ENCODE results near the gene WRNIP1. TPM values are rescaled to one million over a fixed set of nuclear protein-coding genes. Genes with fewer than 3 reads are reported as not detected.

WRNIP1 gene
- total RNA-seq, 4 donors from 2014 or later = 51.9 to 66.0 (median 57.3) TPM

DNA sequence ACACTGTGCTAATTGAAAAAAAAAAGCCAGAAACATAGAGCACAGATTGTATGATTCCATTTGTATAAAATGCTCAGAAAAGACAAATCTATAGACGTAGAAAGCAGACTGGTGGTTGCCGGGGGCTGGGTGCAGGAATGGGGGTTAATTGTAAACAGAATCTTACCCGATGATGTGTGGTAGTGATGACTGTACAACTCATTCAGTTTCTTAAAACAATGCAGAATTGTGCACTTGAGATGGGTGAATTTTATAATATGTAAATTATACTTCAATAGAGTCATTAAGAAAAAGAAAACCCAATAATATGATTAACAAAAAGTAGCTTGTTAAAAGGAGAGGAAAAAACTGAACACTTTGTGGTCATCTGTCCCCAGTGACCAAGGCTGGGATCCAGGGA lies 10.8 kb upstream of the WRNIP1 start:
- H3K9me3 ChIP-seq = no peaks in the 10 kb centered on the region
- ATAC-seq (no peak), DNase-seq (no peak)
- peak overlapping the region in 2 of 4 donors; percentile 13 to 34 for H3K27ac ChIP-seq
- in situ Hi-C loops (cut with MboI; ENCODE audit: low sequenced_read_pairs in 4 of 4) (no loop called here), intact Hi-C loops (cut with DNase I; ENCODE audit: low total_unique reads) (loop anchor here (5.0 kb wide), 1 partner anchor 1142 kb away; no protein-coding TSS in a partner anchor)
- H3K4me1 ChIP-seq = peaks cover 14 to 47% of the 10 kb centered on the region in 2 donors
- no peaks in the 10 kb centered on the region for H3K36me3 ChIP-seq
- no peak for TF ChIP-seq POLR2A (IDR thresholded peaks at IDR 0.05)
- no peak for TF ChIP-seq CTCF (IDR thresholded peaks at IDR 0.05 in 4 of 5, conservative IDR thresholded peaks at IDR 0.05 in 1 of 5)
- H3K27me3 ChIP-seq = no peaks in the 10 kb centered on the region
- H3K4me3 ChIP-seq = no peak overlapping the region

- peaks cover 9 to 45% of the 10 kb centered on the region in 2 donors for H3K4me1 ChIP-seq
- ATAC-seq (no peak), DNase-seq (no peak)
- TF ChIP-seq POLR2A (IDR thresholded peaks at IDR 0.05) (no peak), CTCF (IDR thresholded peaks at IDR 0.05 in 4 of 5, conservative IDR thresholded peaks at IDR 0.05 in 1 of 5) (no peak)
- H3K4me3 ChIP-seq = no peak overlapping the region
- no peaks in the 10 kb centered on the region for H3K27me3 ChIP-seq
- intact Hi-C loops (cut with DNase I; ENCODE audit: low total_unique reads) = loop anchor here (5.0 kb wide), 1 partner anchor 1143 kb away; no protein-coding TSS in a partner anchor
- H3K27ac ChIP-seq = peak overlapping the region in 1 of 4 donors; percentile 71
- in situ Hi-C loops (cut with MboI; ENCODE audit: low sequenced_read_pairs in 4 of 4) = no loop called here
- H3K9me3 ChIP-seq = no peaks in the 10 kb centered on the region
- H3K36me3 ChIP-seq = no peaks in the 10 kb centered on the region
Observed at GRCh38 chr6:2754911-2755310, 10.3 kb upstream of the WRNIP1 start.

DNA sequence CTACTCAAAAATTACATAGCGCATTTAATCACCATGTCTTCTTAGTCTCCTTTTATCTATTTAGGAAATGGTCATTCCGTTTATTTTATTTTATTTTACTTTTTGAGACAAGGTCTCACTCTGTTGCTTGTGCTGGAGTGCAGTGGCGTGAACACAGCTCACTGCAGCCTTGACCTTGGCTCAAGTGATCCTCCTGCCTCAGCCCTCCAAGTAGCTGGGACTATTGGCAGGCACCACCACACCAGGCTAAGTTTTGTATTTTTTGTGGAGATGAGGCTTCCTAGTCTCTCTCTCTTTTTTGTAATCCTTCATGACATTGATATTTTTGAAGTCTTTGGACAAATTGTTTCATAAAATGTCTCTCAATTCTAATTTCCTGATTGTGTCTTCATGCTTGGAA lies 9.7 kb upstream of the WRNIP1 start:
- intact Hi-C loops (cut with DNase I; ENCODE audit: low total_unique reads) = no loop called here
- TF ChIP-seq POLR2A (IDR thresholded peaks at IDR 0.05) (no peak), CTCF (IDR thresholded peaks at IDR 0.05 in 4 of 5, conservative IDR thresholded peaks at IDR 0.05 in 1 of 5) (no peak)
- Histone ChIP-seq H3K27me3 (no peaks in the 10 kb centered on the region), H3K4me3 (no peak overlapping the region), H3K27ac (peak overlapping the region in 3 of 4 donors; percentile 71 to 81 (median 77)), H3K4me1 (peaks cover 6 to 39% of the 10 kb centered on the region in 2 donors), H3K9me3 (no peaks in the 10 kb centered on the region), H3K36me3 (no peaks in the 10 kb centered on the region)
- ATAC-seq = no peak
- in situ Hi-C loops (cut with MboI; ENCODE audit: low sequenced_read_pairs in 4 of 4) = no loop called here
- DNase-seq = no peak

- ATAC-seq (peak in 1 of 2 donors; percentile 6), DNase-seq (no peak)
- Histone ChIP-seq H3K27me3 (no peaks in the 10 kb centered on the region), H3K4me3 (no peak overlapping the region), H3K27ac (peak overlapping the region; percentile 55 to 81 (median 74)), H3K9me3 (no peaks in the 10 kb centered on the region), H3K36me3 (no peaks in the 10 kb centered on the region), H3K4me1 (peaks cover 6 to 38% of the 10 kb centered on the region in 2 donors)
- TF ChIP-seq CTCF (IDR thresholded peaks at IDR 0.05 in 4 of 5, conservative IDR thresholded peaks at IDR 0.05 in 1 of 5) = no peak
- no peak for TF ChIP-seq POLR2A (IDR thresholded peaks at IDR 0.05)
- in situ Hi-C loops (cut with MboI; ENCODE audit: low sequenced_read_pairs in 4 of 4) (no loop called here), intact Hi-C loops (cut with DNase I; ENCODE audit: low total_unique reads) (no loop called here)
Observed at GRCh38 chr6:2756241-2756640, 9.0 kb upstream of the WRNIP1 start.

GRCh38 chr6:2756687-2757224 lies 8.4 kb upstream of the WRNIP1 start:
- Histone ChIP-seq H3K4me3 (no peak overlapping the region), H3K27me3 (no peaks in the 10 kb centered on the region), H3K27ac (peak overlapping the region; percentile 55 to 81 (median 74)), H3K4me1 (peaks cover 6 to 38% of the 10 kb centered on the region in 2 donors), H3K36me3 (no peaks in the 10 kb centered on the region), H3K9me3 (no peaks in the 10 kb centered on the region)
- intact Hi-C loops (cut with DNase I; ENCODE audit: low total_unique reads) = no loop called here
- DNase-seq (no peak), ATAC-seq (peak; percentile 86 to 91)
- TF ChIP-seq POLR2A (IDR thresholded peaks at IDR 0.05) (no peak), CTCF (IDR thresholded peaks at IDR 0.05 in 4 of 5, conservative IDR thresholded peaks at IDR 0.05 in 1 of 5) (no peak)
- in situ Hi-C loops (cut with MboI; ENCODE audit: low sequenced_read_pairs in 4 of 4) = no loop called here

All from gastrocnemius medialis (tissue), 4 donors.